GM12892 (cell line): ENCODE data around the gene C20orf202.

Source experiments
- POLR2A ChIP-seq: IDR thresholded peaks from 2 replicates; pipeline ENCODE4 v1.6.1; 2011; ENCODE audit warnings: low read depth, low read length, control low read depth
- POLR2AphosphoS5 ChIP-seq: IDR thresholded peaks from 2 replicates; pipeline ENCODE4 v1.6.1; 2011; ENCODE audit warnings: low read depth, low read length, control low read depth
- TAF1 ChIP-seq: IDR thresholded peaks from 2 replicates; pipeline ENCODE4 v1.6.1; 2011; ENCODE audit warnings: low read depth, mild to moderate bottlenecking, control low read depth, low read length, borderline replicate concordance

GRCh38 chr20:1207293-1207878, 4.1 kb downstream of the C20orf202 start:
- TF ChIP-seq POLR2A (no peak), POLR2AphosphoS5 (no peak), TAF1 (no peak)
